ENCODE results near the gene PTPRB.

- TF ChIP-seq CTCF (IDR thresholded peaks at IDR 0.05; ENCODE audit: insufficient read depth, low read length, poor library complexity, severe bottlenecking): no peak
- TF ChIP-seq EZH2phosphoT487 (conservative IDR thresholded peaks at IDR 0.05; ENCODE audit: low read length): no peak
Measured at GRCh38 chr12:70646850-70647249, 9.6 kb upstream of the PTPRB start.
